Osteoblast (primary cell): Measurements from ENCODE around the gene OGFOD2. TPM values are rescaled to one million over a fixed set of nuclear protein-coding genes. Genes with fewer than 3 reads are reported as not detected.

Experiments
- DNase-seq: peaks from one replicate; pipeline ENCODE4 v3.0.0; 2011; ENCODE audit warnings: low spot score, mixed read lengths; ENCODE audit not compliant: insufficient read length; ENCODE audit errors: missing footprints
- H2AFZ ChIP-seq: 2 replicates; pipeline ENCODE4 v1.6.0; 2011; ENCODE audit warnings: mild to moderate bottlenecking, low read length
- H3K27ac ChIP-seq: 2 replicates; pipeline ENCODE4 v1.5.1; 2011; ENCODE audit warnings: mild to moderate bottlenecking, low read depth, low read length, moderate library complexity
- H3K27me3 ChIP-seq: 2 replicates; pipeline ENCODE4 v1.6.0; 2012; ENCODE audit warnings: mild to moderate bottlenecking, control low read depth, inconsistent platforms, low read length, moderate library complexity; ENCODE audit not compliant: insufficient read depth
- H3K36me3 ChIP-seq: 2 replicates; pipeline ENCODE4 v1.5.1; 2011; ENCODE audit warnings: mild to moderate bottlenecking, low read length, control low read depth, moderate library complexity; ENCODE audit not compliant: insufficient read depth
- H3K4me1 ChIP-seq: 2 replicates; pipeline ENCODE4 v1.5.1; 2011; ENCODE audit warnings: mild to moderate bottlenecking, low read length, control low read depth, moderate library complexity; ENCODE audit not compliant: insufficient read depth
- H3K4me2 ChIP-seq: 2 replicates; pipeline ENCODE4 v1.6.0; 2011; ENCODE audit warnings: mild to moderate bottlenecking, low read length; ENCODE audit not compliant: insufficient read depth
- H3K4me3 ChIP-seq: fragments of 200-600 bp; sonication (generic); 3 replicates; pipeline ENCODE4 v1.5.1; 2012; ENCODE audit warnings: mild to moderate bottlenecking, low read length, inconsistent platforms; ENCODE audit not compliant: insufficient read depth
- H3K79me2 ChIP-seq: 2 replicates; pipeline ENCODE4 v1.6.0; 2012; ENCODE audit warnings: mild to moderate bottlenecking, low read length, control low read depth, inconsistent platforms; ENCODE audit not compliant: insufficient read depth
- H3K9me3 ChIP-seq: 2 replicates; pipeline ENCODE4 v1.5.1; 2011; ENCODE audit warnings: low read depth, low read length, control low read depth
- H4K20me1 ChIP-seq: 2 replicates; pipeline ENCODE4 v1.6.0; 2012; ENCODE audit warnings: mild to moderate bottlenecking, low read length, control low read depth; ENCODE audit not compliant: insufficient read depth
- total RNA-seq: library from RNA; depleted of rRNA; stranded (reverse); fragments of >200 nt; gene quantifications from 2 replicates; pipeline ENCODE4 v1.2.3, GENCODE V29; 2012
- TF ChIP-seq, protein P1 (sequence below): IDR thresholded peaks from 2 replicates; pipeline ENCODE4 v1.5.1; 2011; ENCODE audit warnings: mild to moderate bottlenecking, low read depth, low read length, moderate library complexity; ENCODE audit errors: extremely low read depth

OGFOD2 gene
- total RNA-seq, 1 donor: 6.5 TPM

GRCh38 chr12:123017753-123018152 is 42.7 kb downstream of the OGFOD2 start:
- H2AFZ ChIP-seq: no peak overlapping the region

GRCh38 chr12:123019841-123020138 is 44.7 kb downstream of the OGFOD2 start:
- Histone ChIP-seq H3K4me1 (peaks cover 14% of the 10 kb centered on the region), H2AFZ (no peak overlapping the region), H3K36me3 (no peaks in the 10 kb centered on the region), H4K20me1 (peaks cover 9% of the 10 kb centered on the region), H3K4me2 (no peak overlapping the region), H3K4me3 (no peak overlapping the region), H3K27me3 (no peaks in the 10 kb centered on the region), H3K79me2 (no peaks in the 10 kb centered on the region), H3K9me3 (no peaks in the 10 kb centered on the region), H3K27ac (no peak overlapping the region)
- peak; percentile 27 for DNase-seq
- TF ChIP-seq, protein P1, sequence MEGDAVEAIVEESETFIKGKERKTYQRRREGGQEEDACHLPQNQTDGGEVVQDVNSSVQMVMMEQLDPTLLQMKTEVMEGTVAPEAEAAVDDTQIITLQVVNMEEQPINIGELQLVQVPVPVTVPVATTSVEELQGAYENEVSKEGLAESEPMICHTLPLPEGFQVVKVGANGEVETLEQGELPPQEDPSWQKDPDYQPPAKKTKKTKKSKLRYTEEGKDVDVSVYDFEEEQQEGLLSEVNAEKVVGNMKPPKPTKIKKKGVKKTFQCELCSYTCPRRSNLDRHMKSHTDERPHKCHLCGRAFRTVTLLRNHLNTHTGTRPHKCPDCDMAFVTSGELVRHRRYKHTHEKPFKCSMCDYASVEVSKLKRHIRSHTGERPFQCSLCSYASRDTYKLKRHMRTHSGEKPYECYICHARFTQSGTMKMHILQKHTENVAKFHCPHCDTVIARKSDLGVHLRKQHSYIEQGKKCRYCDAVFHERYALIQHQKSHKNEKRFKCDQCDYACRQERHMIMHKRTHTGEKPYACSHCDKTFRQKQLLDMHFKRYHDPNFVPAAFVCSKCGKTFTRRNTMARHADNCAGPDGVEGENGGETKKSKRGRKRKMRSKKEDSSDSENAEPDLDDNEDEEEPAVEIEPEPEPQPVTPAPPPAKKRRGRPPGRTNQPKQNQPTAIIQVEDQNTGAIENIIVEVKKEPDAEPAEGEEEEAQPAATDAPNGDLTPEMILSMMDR: no peak

More at GRCh38 chr12:123017753-123018152, 42.7 kb downstream of the OGFOD2 start:
- Histone ChIP-seq H3K36me3 (no peaks in the 10 kb centered on the region), H3K9me3 (no peaks in the 10 kb centered on the region), H3K27me3 (no peaks in the 10 kb centered on the region), H3K4me1 (peaks cover 9% of the 10 kb centered on the region), H3K4me2 (no peak overlapping the region), H3K79me2 (no peaks in the 10 kb centered on the region), H3K4me3 (no peak overlapping the region), H3K27ac (no peak overlapping the region), H4K20me1 (peaks cover 6% of the 10 kb centered on the region)
- no peak for DNase-seq
- TF ChIP-seq, protein P1: no peak

- Histone ChIP-seq H3K36me3 (no peaks in the 10 kb centered on the region), H3K9me3 (no peaks in the 10 kb centered on the region), H3K79me2 (no peaks in the 10 kb centered on the region), H3K4me3 (no peak overlapping the region), H3K4me1 (peaks cover 18% of the 10 kb centered on the region), H3K4me2 (no peak overlapping the region), H2AFZ (no peak overlapping the region), H3K27me3 (no peaks in the 10 kb centered on the region), H3K27ac (no peak overlapping the region), H4K20me1 (peaks cover 9% of the 10 kb centered on the region)
- DNase-seq: no peak
- TF ChIP-seq, protein P1: no peak
Observed at GRCh38 chr12:123021688-123022604, 46.9 kb downstream of the OGFOD2 start.

DNA sequence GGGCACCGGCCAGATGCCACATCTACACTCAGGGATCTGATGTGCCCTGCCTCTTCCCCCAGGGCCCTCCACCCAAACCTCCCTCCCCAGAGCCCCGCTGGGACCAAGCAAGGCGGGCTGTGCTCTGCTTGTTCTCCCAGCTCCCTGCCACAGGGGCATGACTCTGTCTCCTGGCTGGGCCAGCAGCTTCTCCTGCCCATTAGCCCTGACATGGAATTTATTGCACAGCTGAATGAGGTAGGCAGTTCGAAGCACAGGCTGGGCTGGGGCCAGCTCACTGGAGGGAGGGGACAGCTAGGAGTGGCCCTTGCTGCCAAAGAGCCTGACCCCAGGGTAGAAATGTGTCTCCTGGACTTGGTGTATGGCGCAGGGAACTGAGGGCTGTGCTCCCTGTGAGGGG is 47.8 kb downstream of the OGFOD2 start:
- no peak overlapping the region for H2AFZ ChIP-seq
- H4K20me1 ChIP-seq: peaks cover 9% of the 10 kb centered on the region
- no peak for DNase-seq
- H3K27me3 ChIP-seq: no peaks in the 10 kb centered on the region
- H3K4me1 ChIP-seq: peaks cover 18% of the 10 kb centered on the region
- no peak overlapping the region for H3K4me3 ChIP-seq
- H3K9me3 ChIP-seq: no peaks in the 10 kb centered on the region
- no peaks in the 10 kb centered on the region for H3K36me3 ChIP-seq
- no peak overlapping the region for H3K27ac ChIP-seq
- H3K79me2 ChIP-seq: no peaks in the 10 kb centered on the region
- TF ChIP-seq, protein P1: no peak
- no peak overlapping the region for H3K4me2 ChIP-seq
